Neural cell (in vitro differentiated cells): ENCODE data around the gene IMMP1L. TPM values are rescaled to one million over a fixed set of nuclear protein-coding genes. Genes with fewer than 3 reads are reported as not detected.

Source experiments
- H2AFZ ChIP-seq: fragments of 200-600, 300-800 bp; sonication (generic), shearing (Covaris generic); 2 replicates; pipeline ENCODE4 v1.6.0; 2014; ENCODE audit warnings: low read depth, mild to moderate bottlenecking, antibody characterized with exemption, low read length, moderate library complexity
- H3F3A ChIP-seq: fragments of 200-600 bp; shearing (Covaris generic); 2 replicates; pipeline ENCODE4 v1.6.1; 2016; ENCODE audit warnings: mild to moderate bottlenecking, moderate library complexity, mixed read lengths, antibody characterized with exemption, low read length; ENCODE audit not compliant: insufficient read depth, poor library complexity, severe bottlenecking
- H3K27ac ChIP-seq: fragments of 200-600, 300-800 bp; sonication (generic), shearing (Covaris generic); 2 replicates; pipeline ENCODE4 v1.5.1; 2014; ENCODE audit warnings: mild to moderate bottlenecking, low read length, moderate library complexity
- H3K27me3 ChIP-seq: fragments of 300-800, 200-600 bp; sonication (generic), shearing (Covaris generic); 2 replicates; pipeline ENCODE4 v1.6.0; 2014; ENCODE audit warnings: mild to moderate bottlenecking, low read depth, low read length, moderate library complexity; ENCODE audit not compliant: insufficient read depth
- H3K36me3 ChIP-seq: fragments of 300-800, 200-600 bp; sonication (generic), shearing (Covaris generic); 2 replicates; pipeline ENCODE4 v1.5.1; 2014; ENCODE audit warnings: mild to moderate bottlenecking, antibody characterized with exemption, low read length, moderate library complexity; ENCODE audit not compliant: insufficient read depth
- H3K4me2 ChIP-seq: fragments of 300-800, 200-600 bp; sonication (generic), shearing (Covaris generic); 2 replicates; pipeline ENCODE4 v1.6.0; 2014; ENCODE audit warnings: mild to moderate bottlenecking, low read length
- H3K4me3 ChIP-seq: fragments of 300-800, 200-600 bp; sonication (generic), shearing (Covaris generic); 2 replicates; pipeline ENCODE4 v1.5.1; 2014; ENCODE audit warnings: mild to moderate bottlenecking, low read length, moderate library complexity
- H3K79me2 ChIP-seq: fragments of 200-600 bp; shearing (Covaris generic); replicated peaks from 2 replicates; pipeline ENCODE4 v1.6.0; 2014; ENCODE audit warnings: mild to moderate bottlenecking, low read length, moderate library complexity; ENCODE audit not compliant: insufficient read depth
- H3K9ac ChIP-seq: fragments of 300-800, 200-600 bp; sonication (generic), shearing (Covaris generic); 2 replicates; pipeline ENCODE4 v1.6.1; 2016; ENCODE audit warnings: mild to moderate bottlenecking, low read length, mixed read lengths
- H3K9me2 ChIP-seq: fragments of 200-600 bp; shearing (Covaris generic); 2 replicates; pipeline ENCODE4 v1.6.1; 2016; ENCODE audit warnings: mild to moderate bottlenecking, low read length, mixed read lengths; ENCODE audit not compliant: insufficient read depth
- H3K9me3 ChIP-seq: fragments of 200-600, 300-800 bp; sonication (generic), shearing (Covaris generic); 2 replicates; pipeline ENCODE4 v1.6.1; 2016; ENCODE audit warnings: mild to moderate bottlenecking, mixed run types, low read length, moderate library complexity, mixed read lengths
- H4K20me1 ChIP-seq: fragments of 200-600 bp; shearing (Covaris generic); 2 replicates; pipeline ENCODE4 v1.6.1; 2016; ENCODE audit warnings: mild to moderate bottlenecking, mixed run types; ENCODE audit not compliant: insufficient read depth
- EP300 ChIP-seq: fragments of 450-650 bp; conservative IDR thresholded peaks from 2 replicates; pipeline ENCODE4 v1.6.1; 2014; ENCODE audit warnings: antibody characterized with exemption, mild to moderate bottlenecking, moderate library complexity; ENCODE audit not compliant: poor library complexity, severe bottlenecking
- EZH2 ChIP-seq: fragments of 200-600, 300-800 bp; shearing (Covaris generic), sonication (generic); IDR thresholded peaks from 2 replicates; pipeline ENCODE4 v1.6.1; 2014; ENCODE audit warnings: antibody characterized with exemption, low read length, borderline replicate concordance, mild to moderate bottlenecking; ENCODE audit not compliant: insufficient read depth, poor library complexity, severe bottlenecking
- MXI1 ChIP-seq: fragments of 450-650 bp; conservative IDR thresholded peaks from 2 replicates; pipeline ENCODE4 v1.6.1; 2014; ENCODE audit warnings: antibody characterized with exemption, mild to moderate bottlenecking; ENCODE audit not compliant: poor library complexity, severe bottlenecking
- POLR2AphosphoS5 ChIP-seq: IDR thresholded peaks from 2 replicates; pipeline ENCODE4 v1.6.1; 2012
- RAD21 ChIP-seq: fragments of 450-650 bp; conservative IDR thresholded peaks from 2 replicates; pipeline ENCODE4 v1.6.1; 2014; ENCODE audit warnings: antibody characterized with exemption, mild to moderate bottlenecking, moderate library complexity
- SMC3 ChIP-seq: fragments of 450-650 bp; conservative IDR thresholded peaks from 2 replicates; pipeline ENCODE4 v1.6.1; 2014; ENCODE audit warnings: antibody characterized with exemption, mild to moderate bottlenecking, moderate library complexity; ENCODE audit not compliant: poor library complexity
- TAF1 ChIP-seq: IDR thresholded peaks from 2 replicates; pipeline ENCODE4 v1.6.1; 2012; ENCODE audit warnings: low read depth
- polyA plus RNA-seq: library from polyadenylated mRNA; depleted of rRNA; stranded (reverse); fragments of >200 nt; gene quantifications from 2 replicates; pipeline ENCODE4 v1.2.3, GENCODE V29; 2014
- TF ChIP-seq, protein P1 (sequence below): IDR thresholded peaks from 2 replicates; pipeline ENCODE4 v1.6.1; 2012; ENCODE audit warnings: borderline replicate concordance
- TF ChIP-seq, protein P2 (sequence below): fragments of 450-650 bp; IDR thresholded peaks from 2 replicates; pipeline ENCODE4 v1.5.1; 2014; ENCODE audit warnings: antibody characterized with exemption, mild to moderate bottlenecking, moderate library complexity; ENCODE audit not compliant: poor library complexity, severe bottlenecking

Gene IMMP1L
- polyA plus RNA-seq, 1 donor from 2014 or later: 386 TPM

DNA sequence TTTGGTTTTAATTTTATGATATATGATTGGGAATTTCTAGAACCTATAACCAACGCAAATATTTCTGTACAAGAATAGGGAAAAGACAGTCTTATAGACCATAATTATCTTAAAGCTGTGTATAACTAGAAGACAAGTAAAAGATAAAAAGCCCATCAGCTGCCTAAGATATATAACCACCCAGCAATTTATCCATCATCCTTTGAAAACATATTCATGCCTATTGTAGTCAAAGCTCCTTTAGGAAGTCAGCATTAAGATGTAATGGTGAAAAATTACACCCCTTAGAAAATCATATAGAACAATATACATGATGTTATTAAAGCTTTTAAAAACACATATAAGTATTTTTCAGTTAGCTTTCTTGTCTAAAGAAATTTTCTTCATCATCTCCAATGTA is 46.5 kb upstream of the IMMP1L start:
- Histone ChIP-seq H3K9me3 (peaks cover 4% of the 10 kb centered on the region), H3K36me3 (no peaks in the 10 kb centered on the region), H3K27me3 (no peaks in the 10 kb centered on the region), H4K20me1 (no peaks in the 10 kb centered on the region), H3K79me2 (no peaks in the 10 kb centered on the region), H3K4me3 (peak overlapping the region; percentile 39), H3K9ac (peak overlapping the region; percentile 14), H3K9me2 (no peaks in the 10 kb centered on the region), H3F3A (no peaks in the 10 kb centered on the region), H3K27ac (peak overlapping the region; percentile 83), H3K4me2 (peak overlapping the region; percentile 76), H2AFZ (no peak overlapping the region)
- TF ChIP-seq, protein P1, sequence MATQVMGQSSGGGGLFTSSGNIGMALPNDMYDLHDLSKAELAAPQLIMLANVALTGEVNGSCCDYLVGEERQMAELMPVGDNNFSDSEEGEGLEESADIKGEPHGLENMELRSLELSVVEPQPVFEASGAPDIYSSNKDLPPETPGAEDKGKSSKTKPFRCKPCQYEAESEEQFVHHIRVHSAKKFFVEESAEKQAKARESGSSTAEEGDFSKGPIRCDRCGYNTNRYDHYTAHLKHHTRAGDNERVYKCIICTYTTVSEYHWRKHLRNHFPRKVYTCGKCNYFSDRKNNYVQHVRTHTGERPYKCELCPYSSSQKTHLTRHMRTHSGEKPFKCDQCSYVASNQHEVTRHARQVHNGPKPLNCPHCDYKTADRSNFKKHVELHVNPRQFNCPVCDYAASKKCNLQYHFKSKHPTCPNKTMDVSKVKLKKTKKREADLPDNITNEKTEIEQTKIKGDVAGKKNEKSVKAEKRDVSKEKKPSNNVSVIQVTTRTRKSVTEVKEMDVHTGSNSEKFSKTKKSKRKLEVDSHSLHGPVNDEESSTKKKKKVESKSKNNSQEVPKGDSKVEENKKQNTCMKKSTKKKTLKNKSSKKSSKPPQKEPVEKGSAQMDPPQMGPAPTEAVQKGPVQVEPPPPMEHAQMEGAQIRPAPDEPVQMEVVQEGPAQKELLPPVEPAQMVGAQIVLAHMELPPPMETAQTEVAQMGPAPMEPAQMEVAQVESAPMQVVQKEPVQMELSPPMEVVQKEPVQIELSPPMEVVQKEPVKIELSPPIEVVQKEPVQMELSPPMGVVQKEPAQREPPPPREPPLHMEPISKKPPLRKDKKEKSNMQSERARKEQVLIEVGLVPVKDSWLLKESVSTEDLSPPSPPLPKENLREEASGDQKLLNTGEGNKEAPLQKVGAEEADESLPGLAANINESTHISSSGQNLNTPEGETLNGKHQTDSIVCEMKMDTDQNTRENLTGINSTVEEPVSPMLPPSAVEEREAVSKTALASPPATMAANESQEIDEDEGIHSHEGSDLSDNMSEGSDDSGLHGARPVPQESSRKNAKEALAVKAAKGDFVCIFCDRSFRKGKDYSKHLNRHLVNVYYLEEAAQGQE: no peak
- TF ChIP-seq EP300 (peak; percentile 64), POLR2AphosphoS5 (peak; percentile 54), SMC3 (no peak), EZH2 (no peak)

DNA sequence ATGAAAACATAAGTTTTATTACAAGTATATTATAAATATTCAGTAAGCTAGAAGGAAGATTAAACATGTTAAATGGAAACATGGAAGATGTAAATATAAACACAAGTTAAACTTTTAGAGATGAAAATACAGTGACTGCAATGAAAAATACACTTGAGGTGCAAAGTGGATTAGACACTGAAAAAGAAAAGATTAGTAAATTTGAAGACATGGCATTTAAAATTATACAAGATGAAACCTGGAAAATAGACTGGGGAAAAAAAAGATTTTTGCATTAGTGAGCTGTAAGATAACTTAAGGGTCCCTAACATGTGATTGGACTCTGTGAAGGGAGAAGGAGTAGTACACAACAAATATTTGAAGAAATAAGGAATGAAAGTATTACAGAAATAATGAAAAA is 33.4 kb upstream of the IMMP1L start:
- Histone ChIP-seq H3F3A (no peaks in the 10 kb centered on the region), H3K9me3 (peaks cover 3% of the 10 kb centered on the region), H3K9me2 (no peaks in the 10 kb centered on the region), H3K36me3 (peaks cover 5% of the 10 kb centered on the region), H2AFZ (no peak overlapping the region), H3K27ac (no peak overlapping the region), H3K4me2 (no peak overlapping the region), H3K9ac (no peak overlapping the region), H3K27me3 (no peaks in the 10 kb centered on the region), H3K4me3 (no peak overlapping the region), H4K20me1 (no peaks in the 10 kb centered on the region), H3K79me2 (no peaks in the 10 kb centered on the region)
- TF ChIP-seq, protein P1: no peak
- TF ChIP-seq, protein P2, sequence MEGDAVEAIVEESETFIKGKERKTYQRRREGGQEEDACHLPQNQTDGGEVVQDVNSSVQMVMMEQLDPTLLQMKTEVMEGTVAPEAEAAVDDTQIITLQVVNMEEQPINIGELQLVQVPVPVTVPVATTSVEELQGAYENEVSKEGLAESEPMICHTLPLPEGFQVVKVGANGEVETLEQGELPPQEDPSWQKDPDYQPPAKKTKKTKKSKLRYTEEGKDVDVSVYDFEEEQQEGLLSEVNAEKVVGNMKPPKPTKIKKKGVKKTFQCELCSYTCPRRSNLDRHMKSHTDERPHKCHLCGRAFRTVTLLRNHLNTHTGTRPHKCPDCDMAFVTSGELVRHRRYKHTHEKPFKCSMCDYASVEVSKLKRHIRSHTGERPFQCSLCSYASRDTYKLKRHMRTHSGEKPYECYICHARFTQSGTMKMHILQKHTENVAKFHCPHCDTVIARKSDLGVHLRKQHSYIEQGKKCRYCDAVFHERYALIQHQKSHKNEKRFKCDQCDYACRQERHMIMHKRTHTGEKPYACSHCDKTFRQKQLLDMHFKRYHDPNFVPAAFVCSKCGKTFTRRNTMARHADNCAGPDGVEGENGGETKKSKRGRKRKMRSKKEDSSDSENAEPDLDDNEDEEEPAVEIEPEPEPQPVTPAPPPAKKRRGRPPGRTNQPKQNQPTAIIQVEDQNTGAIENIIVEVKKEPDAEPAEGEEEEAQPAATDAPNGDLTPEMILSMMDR: no peak
- TF ChIP-seq MXI1: no peak
- TF ChIP-seq RAD21: no peak
- TF ChIP-seq SMC3: no peak
- no peak for TF ChIP-seq POLR2AphosphoS5
- no peak for TF ChIP-seq TAF1
- TF ChIP-seq EZH2: no peak
- TF ChIP-seq EP300: no peak
